ENCODE measurements around the gene TRIM67.

GRCh38 chr1:231190456-231190855 lies 28.6 kb downstream of the TRIM67 start:
- TF ChIP-seq, protein P1, sequence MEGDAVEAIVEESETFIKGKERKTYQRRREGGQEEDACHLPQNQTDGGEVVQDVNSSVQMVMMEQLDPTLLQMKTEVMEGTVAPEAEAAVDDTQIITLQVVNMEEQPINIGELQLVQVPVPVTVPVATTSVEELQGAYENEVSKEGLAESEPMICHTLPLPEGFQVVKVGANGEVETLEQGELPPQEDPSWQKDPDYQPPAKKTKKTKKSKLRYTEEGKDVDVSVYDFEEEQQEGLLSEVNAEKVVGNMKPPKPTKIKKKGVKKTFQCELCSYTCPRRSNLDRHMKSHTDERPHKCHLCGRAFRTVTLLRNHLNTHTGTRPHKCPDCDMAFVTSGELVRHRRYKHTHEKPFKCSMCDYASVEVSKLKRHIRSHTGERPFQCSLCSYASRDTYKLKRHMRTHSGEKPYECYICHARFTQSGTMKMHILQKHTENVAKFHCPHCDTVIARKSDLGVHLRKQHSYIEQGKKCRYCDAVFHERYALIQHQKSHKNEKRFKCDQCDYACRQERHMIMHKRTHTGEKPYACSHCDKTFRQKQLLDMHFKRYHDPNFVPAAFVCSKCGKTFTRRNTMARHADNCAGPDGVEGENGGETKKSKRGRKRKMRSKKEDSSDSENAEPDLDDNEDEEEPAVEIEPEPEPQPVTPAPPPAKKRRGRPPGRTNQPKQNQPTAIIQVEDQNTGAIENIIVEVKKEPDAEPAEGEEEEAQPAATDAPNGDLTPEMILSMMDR (IDR thresholded peaks at IDR 0.05), result no peak
- no peak for TF ChIP-seq POLR2A (IDR thresholded peaks at IDR 0.05)
